ENCODE data around the gene SPAG17. TPM values are rescaled to one million over a fixed set of nuclear protein-coding genes. Genes with fewer than 3 reads are reported as not detected.

The SPAG17 gene
- polyA plus RNA-seq, 1 donor (not counting 4 experiments of a cell fraction or from before 2014, with no cell fraction given), result 0.52 TPM

- H3K27ac ChIP-seq (ENCODE audit: control insufficient read depth, insufficient read depth, low read length), result no peak overlapping the region
- no peak for DNase-seq (ENCODE audit: low read depth, low spot score)
- H3K9me3 ChIP-seq (ENCODE audit: control insufficient read depth, low read depth, low read length), result no peaks in the 10 kb centered on the region
- H3K9ac ChIP-seq (ENCODE audit: control insufficient read depth, extremely low read depth, insufficient read depth, low read length), result no peak overlapping the region
- no peaks in the 10 kb centered on the region for H4K20me1 ChIP-seq (ENCODE audit: control insufficient read depth, extremely low read depth, insufficient read depth, low read length)
- no peaks in the 10 kb centered on the region for H3K27me3 ChIP-seq (ENCODE audit: control insufficient read depth, extremely low read depth, insufficient read depth, low read length)
- FAIRE-seq, result no peak
- no peaks in the 10 kb centered on the region for H3K79me2 ChIP-seq (ENCODE audit: control insufficient read depth, insufficient read depth, low read length)
- dilution Hi-C loops (cut with MboI; ENCODE audit: extremely low pct_ligation_motif_present, low sequenced_read_pairs), result no loop called here
- no peak overlapping the region for H3K4me3 ChIP-seq (ENCODE audit: control insufficient read depth in 2 of 3, extremely low read depth in 1 of 3, insufficient read depth in 2 of 3, low read depth in 1 of 3, low read length in 3 of 3)
- H3K36me3 ChIP-seq (ENCODE audit: control insufficient read depth in 2 of 2, extremely low read depth in 1 of 2, insufficient read depth in 2 of 2, low read length in 2 of 2), result no peaks in the 10 kb centered on the region
- H2AFZ ChIP-seq (ENCODE audit: control insufficient read depth, low read length), result no peak overlapping the region
- H3K9me1 ChIP-seq (ENCODE audit: control insufficient read depth, extremely low read depth, insufficient read depth, low read length), result no peaks in the 10 kb centered on the region
- no peak for TF ChIP-seq CTCF (optimal IDR thresholded peaks at IDR 0.05 in 1 of 3, IDR thresholded peaks at IDR 0.05 in 1 of 3, conservative IDR thresholded peaks at IDR 0.05 in 1 of 3; ENCODE audit: extremely low read depth in 1 of 3, insufficient read depth in 2 of 3, low read length in 3 of 3)
- TF ChIP-seq EZH2 (IDR thresholded peaks at IDR 0.05; ENCODE audit: low read length), result no peak
- H3K4me2 ChIP-seq (ENCODE audit: control insufficient read depth, extremely low read depth, insufficient read depth, low read depth, low read length), result no peak overlapping the region
- no peaks in the 10 kb centered on the region for H3K4me1 ChIP-seq (ENCODE audit: control insufficient read depth, extremely low read depth, insufficient read depth, low read length)
Observed at GRCh38 chr1:118007391-118007790, 177.6 kb downstream of the SPAG17 start.

DNA sequence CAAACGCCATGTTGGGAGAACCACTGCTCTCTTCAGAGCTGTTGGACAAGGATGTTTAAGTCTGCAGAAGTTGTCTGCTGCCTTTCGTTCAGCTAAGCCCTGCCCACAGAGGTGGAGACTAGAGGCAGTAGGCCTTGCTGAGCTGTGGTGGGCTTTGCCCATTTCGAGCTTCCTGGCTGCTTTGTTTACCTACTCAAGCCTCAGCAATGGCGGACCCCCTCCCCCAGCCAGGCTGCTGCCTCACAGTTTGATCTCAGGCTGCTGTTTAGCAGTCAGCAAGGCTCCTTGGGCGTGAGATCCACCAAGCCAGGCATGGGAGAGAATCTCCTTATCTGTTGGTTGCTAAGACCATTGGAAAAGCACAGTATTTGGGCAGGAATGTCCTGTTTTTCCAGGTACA, 180.7 kb downstream of the SPAG17 start:
- Histone ChIP-seq H3K36me3 (ENCODE audit: control insufficient read depth in 2 of 2, extremely low read depth in 1 of 2, insufficient read depth in 2 of 2, low read length in 2 of 2) (no peaks in the 10 kb centered on the region), H4K20me1 (ENCODE audit: control insufficient read depth, extremely low read depth, insufficient read depth, low read length) (no peaks in the 10 kb centered on the region), H3K79me2 (ENCODE audit: control insufficient read depth, insufficient read depth, low read length) (no peaks in the 10 kb centered on the region), H2AFZ (ENCODE audit: control insufficient read depth, low read length) (no peak overlapping the region), H3K9me1 (ENCODE audit: control insufficient read depth, extremely low read depth, insufficient read depth, low read length) (no peaks in the 10 kb centered on the region), H3K4me2 (ENCODE audit: control insufficient read depth, extremely low read depth, insufficient read depth, low read depth, low read length) (no peak overlapping the region), H3K27ac (ENCODE audit: control insufficient read depth, insufficient read depth, low read length) (no peak overlapping the region), H3K9me3 (ENCODE audit: control insufficient read depth, low read depth, low read length) (no peaks in the 10 kb centered on the region), H3K9ac (ENCODE audit: control insufficient read depth, extremely low read depth, insufficient read depth, low read length) (no peak overlapping the region), H3K4me3 (ENCODE audit: control insufficient read depth in 2 of 3, extremely low read depth in 1 of 3, insufficient read depth in 2 of 3, low read depth in 1 of 3, low read length in 3 of 3) (no peak overlapping the region), H3K27me3 (ENCODE audit: control insufficient read depth, extremely low read depth, insufficient read depth, low read length) (no peaks in the 10 kb centered on the region), H3K4me1 (ENCODE audit: control insufficient read depth, extremely low read depth, insufficient read depth, low read length) (no peaks in the 10 kb centered on the region)
- dilution Hi-C loops (cut with MboI; ENCODE audit: extremely low pct_ligation_motif_present, low sequenced_read_pairs), result no loop called here
- TF ChIP-seq EZH2 (IDR thresholded peaks at IDR 0.05; ENCODE audit: low read length) (no peak), CTCF (optimal IDR thresholded peaks at IDR 0.05 in 1 of 3, IDR thresholded peaks at IDR 0.05 in 1 of 3, conservative IDR thresholded peaks at IDR 0.05 in 1 of 3; ENCODE audit: extremely low read depth in 1 of 3, insufficient read depth in 2 of 3, low read length in 3 of 3) (no peak)
- no peak for DNase-seq (ENCODE audit: low read depth, low spot score)
- FAIRE-seq, result no peak
